CD8-positive, alpha-beta memory T cell (primary cell): ENCODE measurements around the gene SZT2. TPM values are rescaled to one million over a fixed set of nuclear protein-coding genes. Genes with fewer than 3 reads are reported as not detected.

Experiments used
- CTCF ChIA-PET: fragments of 350-600 bp; sonication (Branson Sonifier 250); formaldehyde crosslinking; loops from one replicate; lab custom pipeline; 2021; ENCODE audit warnings: antibody characterized with exemption; lab: Charles Lee
- POLR2A ChIA-PET: fragments of 350-600 bp; sonication (Branson Sonifier 250); formaldehyde crosslinking; loops from one replicate; lab custom pipeline; 2021; ENCODE audit warnings: antibody characterized with exemption; lab: Charles Lee
- DNase-seq, 5 donors: peaks; one replicate each; pipeline versions ENCODE4 v3.0.0 to v3.0.0-alpha.2; 2020 to 2022; ENCODE audit warnings: mixed read lengths in 1 of 5
- H3K27ac ChIP-seq: one replicate; pipeline ENCODE4 v1.7.0; 2013; ENCODE audit warnings: low read depth, mild to moderate bottlenecking, low read length, moderate library complexity
- H3K27me3 ChIP-seq: 2 replicates; pipeline ENCODE4 v1.7.0; 2013; ENCODE audit warnings: low read length, mild to moderate bottlenecking; ENCODE audit not compliant: insufficient read depth, poor library complexity, severe bottlenecking
- H3K36me3 ChIP-seq: 2 replicates; pipeline ENCODE4 v1.7.0; 2013; ENCODE audit warnings: mild to moderate bottlenecking, low read length, moderate library complexity; ENCODE audit not compliant: insufficient read depth
- H3K4me1 ChIP-seq: 2 replicates; pipeline ENCODE4 v1.7.0; 2013; ENCODE audit warnings: mild to moderate bottlenecking, low read length, moderate library complexity; ENCODE audit not compliant: insufficient read depth
- H3K4me3 ChIP-seq: 2 replicates; pipeline ENCODE4 v1.7.0; 2013; ENCODE audit warnings: mild to moderate bottlenecking, low read length
- H3K9me3 ChIP-seq: 2 replicates; pipeline ENCODE4 v1.7.0; 2013; ENCODE audit warnings: mild to moderate bottlenecking, low read length
- H3K27ac Mint-ChIP-seq, 8 donors: one replicate each; pipeline ENCODE4 v1.8.0; 2020 to 2021; ENCODE audit warnings: mixed read lengths in 8 of 8, mild to moderate bottlenecking in 6 of 8, inconsistent platforms in 3 of 8, moderate library complexity in 3 of 8
- H3K27me3 Mint-ChIP-seq, 2 donors: one replicate each; pipeline ENCODE4 v1.8.0; 2020 to 2021; ENCODE audit warnings: mixed read lengths in 2 of 2, mild to moderate bottlenecking in 1 of 2, moderate library complexity in 1 of 2
- H3K36me3 Mint-ChIP-seq, 3 donors: one replicate each; pipeline ENCODE4 v1.8.0; 2020 to 2021; ENCODE audit warnings: mixed read lengths in 3 of 3, inconsistent platforms in 1 of 3, mild to moderate bottlenecking in 1 of 3
- H3K4me1 Mint-ChIP-seq, 3 donors: one replicate each; pipeline ENCODE4 v1.8.0; 2020 to 2021; ENCODE audit warnings: mixed read lengths in 3 of 3, inconsistent platforms in 1 of 3, mild to moderate bottlenecking in 1 of 3
- H3K4me3 Mint-ChIP-seq, 7 donors: one replicate each; pipeline ENCODE4 v1.8.0; 2020 to 2021; ENCODE audit warnings: mixed read lengths in 7 of 7, mild to moderate bottlenecking in 6 of 7, moderate library complexity in 4 of 7, inconsistent platforms in 2 of 7
- H3K9me3 Mint-ChIP-seq, 5 donors: one replicate each; pipeline ENCODE4 v1.8.0; 2020 to 2022; ENCODE audit warnings: mixed read lengths in 5 of 5, mild to moderate bottlenecking in 3 of 5, moderate library complexity in 2 of 5, inconsistent platforms in 1 of 5
- polyA plus RNA-seq: library from polyadenylated mRNA; unstranded; fragments of 300-500 nt; fragmentation: Illumina TruSeq; gene quantifications from one replicate; pipeline ENCODE4 v1.2.3, GENCODE V29; 2021
- total RNA-seq, 2 experiments: library from RNA; stranded (reverse); gene quantifications; one replicate each; pipeline ENCODE4 v1.2.3, GENCODE V29; 2021

SZT2 gene
- total and polyA plus RNA-seq, 3 experiments from 2014 or later, result 7.2 to 35.1 (median 34.4) TPM

DNA sequence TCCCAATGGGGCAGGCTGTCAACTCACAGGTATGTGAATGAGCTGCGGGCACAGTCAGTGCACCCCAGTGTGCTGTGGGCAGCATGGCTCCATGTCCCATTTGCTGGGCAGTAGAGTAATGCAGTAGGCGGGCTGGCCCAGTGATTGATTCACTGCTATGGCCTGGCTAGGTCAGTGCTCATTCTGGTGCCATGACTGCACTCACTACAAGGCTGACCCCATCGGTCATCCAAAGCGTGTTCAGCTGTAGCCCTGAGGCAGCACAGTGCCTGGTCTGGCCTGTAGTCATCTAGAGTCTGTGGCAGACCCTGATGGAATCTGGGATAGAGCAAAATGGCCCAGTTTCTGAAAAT, 56.7 kb downstream of the SZT2 start:
- Mint-ChIP-seq H3K27ac (peak overlapping the region in 1 of 8 donors; percentile 11), H3K9me3 (no peaks in the 10 kb centered on the region), H3K36me3 (peaks cover 0 to 95% (median 28%) of the 10 kb centered on the region in 3 donors), H3K27me3 (no peaks in the 10 kb centered on the region), H3K4me1 (no peaks in the 10 kb centered on the region), H3K4me3 (no peak overlapping the region)
- no peak overlapping the region for H3K4me3 ChIP-seq
- no peaks in the 10 kb centered on the region for H3K4me1 ChIP-seq
- ChIA-PET POLR2A (no interaction called here), CTCF (no interaction called here)
- DNase-seq, result no peak
- peaks cover 71% of the 10 kb centered on the region for H3K36me3 ChIP-seq
- H3K27me3 ChIP-seq, result no peaks in the 10 kb centered on the region
- no peaks in the 10 kb centered on the region for H3K9me3 ChIP-seq
- H3K27ac ChIP-seq, result no peak overlapping the region

DNA sequence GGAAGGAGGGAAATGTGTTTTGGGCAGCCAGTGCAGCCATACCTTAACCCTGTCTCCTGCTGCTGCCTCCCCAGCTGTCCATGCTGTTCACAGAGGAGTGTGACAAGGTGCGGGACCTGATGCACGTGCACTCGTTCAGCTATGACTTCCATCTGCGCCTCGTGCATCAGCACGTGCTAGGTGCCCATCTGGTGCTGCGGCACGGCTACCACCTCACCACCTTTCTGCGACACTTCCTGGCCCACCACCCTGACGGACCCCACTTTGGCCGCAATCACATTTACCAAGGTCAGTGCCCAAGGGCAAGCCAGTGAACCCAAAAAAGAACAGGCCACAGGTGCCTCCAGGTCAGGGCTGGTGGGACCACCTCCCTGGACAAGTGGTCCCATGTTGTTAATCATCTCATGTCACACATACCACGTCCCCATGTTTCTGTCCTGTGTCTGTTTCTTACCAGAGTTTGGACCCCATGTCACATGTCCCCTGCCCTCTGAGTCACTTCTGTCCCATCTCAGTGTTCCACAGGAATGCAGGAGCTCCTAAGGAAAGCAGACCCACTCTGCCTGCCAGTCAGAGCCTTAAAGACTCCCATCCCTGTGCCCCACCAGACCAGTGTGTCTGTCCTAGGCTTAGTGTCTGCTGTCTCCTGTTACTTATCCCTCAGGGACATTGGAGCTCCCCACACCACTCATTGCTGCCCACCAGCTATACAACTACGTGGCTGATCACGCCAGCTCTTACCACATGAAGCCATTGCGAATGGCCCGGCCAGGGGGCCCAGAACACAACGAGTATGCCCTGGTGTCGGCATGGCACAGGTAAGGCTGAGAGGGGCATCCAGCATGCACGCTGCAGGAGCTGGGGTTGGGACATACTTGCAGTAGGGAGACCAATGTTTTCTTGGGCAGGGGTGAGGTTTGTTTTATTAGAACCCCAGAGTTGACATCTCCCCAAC, 57.5 kb downstream of the SZT2 start:
- Histone ChIP-seq H3K9me3 (no peaks in the 10 kb centered on the region), H3K36me3 (peaks cover 66% of the 10 kb centered on the region), H3K27ac (no peak overlapping the region), H3K4me3 (no peak overlapping the region), H3K27me3 (no peaks in the 10 kb centered on the region), H3K4me1 (no peaks in the 10 kb centered on the region)
- Mint-ChIP-seq H3K4me3 (no peak overlapping the region), H3K27me3 (no peaks in the 10 kb centered on the region), H3K27ac (peak overlapping the region in 3 of 8 donors; percentile 9 to 22 (median 11)), H3K4me1 (no peaks in the 10 kb centered on the region), H3K9me3 (no peaks in the 10 kb centered on the region), H3K36me3 (peaks cover 0 to 92% (median 28%) of the 10 kb centered on the region in 3 donors)
- no peak for DNase-seq
- ChIA-PET POLR2A (no interaction called here), CTCF (no interaction called here)

- Histone ChIP-seq H3K9me3 (no peaks in the 10 kb centered on the region), H3K36me3 (peaks cover 60% of the 10 kb centered on the region), H3K27me3 (no peaks in the 10 kb centered on the region), H3K4me3 (no peak overlapping the region), H3K4me1 (no peaks in the 10 kb centered on the region), H3K27ac (no peak overlapping the region)
- Mint-ChIP-seq H3K36me3 (peaks cover 0 to 86% (median 28%) of the 10 kb centered on the region in 3 donors), H3K9me3 (no peaks in the 10 kb centered on the region), H3K4me1 (peaks cover 7 to 9% (median 8%) of the 10 kb centered on the region in 3 donors), H3K27me3 (no peaks in the 10 kb centered on the region), H3K4me3 (peak overlapping the region in 1 of 7 donors; percentile 24), H3K27ac (peak overlapping the region in 1 of 8 donors; percentile 44)
- POLR2A ChIA-PET, result no interaction called here
- DNase-seq, result no peak
- CTCF ChIA-PET, result no interaction called here
Observed at GRCh38 chr1:43447891-43448708, 58.4 kb downstream of the SZT2 start.

DNA sequence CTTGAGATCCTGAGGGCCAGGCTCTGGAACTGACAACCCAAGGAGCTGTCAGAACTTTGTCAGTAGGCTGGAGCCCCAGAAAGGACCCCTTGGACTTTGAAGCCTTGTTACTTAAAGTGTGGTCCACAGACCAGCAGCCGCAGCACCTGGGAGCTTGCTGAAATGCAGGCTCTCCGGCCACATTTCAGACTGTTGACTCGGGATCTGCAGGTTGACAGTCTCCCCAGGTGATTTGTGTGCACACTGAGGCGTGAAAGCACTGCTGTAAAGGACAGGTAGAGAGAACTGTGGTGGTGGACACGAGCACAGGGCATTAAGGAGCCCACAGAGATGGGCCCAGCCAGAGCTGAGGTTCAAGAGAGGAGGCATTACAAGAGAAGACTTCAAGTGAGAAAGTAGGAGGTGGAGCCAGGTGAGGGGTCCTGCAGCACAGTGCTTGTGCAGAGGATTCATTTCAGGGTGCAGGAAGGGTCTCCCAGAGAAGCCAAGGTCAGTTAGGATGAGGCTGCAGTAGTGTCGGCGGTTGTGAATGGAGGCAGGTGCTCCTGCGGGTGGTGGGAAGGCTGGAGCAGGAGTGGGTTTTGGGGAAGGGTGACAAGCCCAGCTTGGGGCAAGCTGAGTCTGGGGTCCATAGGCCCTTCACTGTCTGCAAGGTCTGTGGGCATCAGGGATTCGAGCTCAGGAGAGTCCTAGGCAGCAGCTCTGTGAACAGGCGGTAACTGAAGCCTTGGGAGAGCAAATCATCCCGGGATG, 59.4 kb downstream of the SZT2 start:
- DNase-seq, result no peak
- H3K4me3 ChIP-seq, result no peak overlapping the region
- peaks cover 11 to 14% (median 12%) of the 10 kb centered on the region in 3 donors for H3K4me1 Mint-ChIP-seq
- no peak overlapping the region for H3K27ac ChIP-seq
- H3K27me3 Mint-ChIP-seq, result no peaks in the 10 kb centered on the region
- no peaks in the 10 kb centered on the region for H3K9me3 Mint-ChIP-seq
- peaks cover 50% of the 10 kb centered on the region for H3K36me3 ChIP-seq
- H3K4me3 Mint-ChIP-seq, result peak overlapping the region in 1 of 7 donors; percentile 83
- CTCF ChIA-PET, result no interaction called here
- peak overlapping the region in 3 of 8 donors; percentile 4 to 83 (median 64) for H3K27ac Mint-ChIP-seq
- no peaks in the 10 kb centered on the region for H3K27me3 ChIP-seq
- POLR2A ChIA-PET, result no interaction called here
- peaks cover under 1% of the 10 kb centered on the region for H3K4me1 ChIP-seq
- H3K9me3 ChIP-seq, result no peaks in the 10 kb centered on the region
- peaks cover 0 to 78% (median 26%) of the 10 kb centered on the region in 3 donors for H3K36me3 Mint-ChIP-seq

- DNase-seq, result no peak
- ChIA-PET CTCF (no interaction called here), POLR2A (no interaction called here)
- Histone ChIP-seq H3K4me1 (peaks cover 7% of the 10 kb centered on the region), H3K27ac (no peak overlapping the region), H3K27me3 (no peaks in the 10 kb centered on the region), H3K36me3 (peaks cover 44% of the 10 kb centered on the region), H3K9me3 (no peaks in the 10 kb centered on the region), H3K4me3 (no peak overlapping the region)
- H3K36me3 Mint-ChIP-seq, result peaks cover 0 to 73% (median 24%) of the 10 kb centered on the region in 3 donors
- H3K4me1 Mint-ChIP-seq, result peaks cover 17 to 19% (median 18%) of the 10 kb centered on the region in 3 donors
- H3K4me3 Mint-ChIP-seq, result peak overlapping the region in 1 of 7 donors; percentile 83
- no peaks in the 10 kb centered on the region for H3K9me3 Mint-ChIP-seq
- peaks cover 0 to 3% of the 10 kb centered on the region in 2 donors for H3K27me3 Mint-ChIP-seq
- peak overlapping the region in 2 of 8 donors; percentile 54 to 83 for H3K27ac Mint-ChIP-seq
Observed at GRCh38 chr1:43449708-43450069, 60.0 kb downstream of the SZT2 start.

DNA sequence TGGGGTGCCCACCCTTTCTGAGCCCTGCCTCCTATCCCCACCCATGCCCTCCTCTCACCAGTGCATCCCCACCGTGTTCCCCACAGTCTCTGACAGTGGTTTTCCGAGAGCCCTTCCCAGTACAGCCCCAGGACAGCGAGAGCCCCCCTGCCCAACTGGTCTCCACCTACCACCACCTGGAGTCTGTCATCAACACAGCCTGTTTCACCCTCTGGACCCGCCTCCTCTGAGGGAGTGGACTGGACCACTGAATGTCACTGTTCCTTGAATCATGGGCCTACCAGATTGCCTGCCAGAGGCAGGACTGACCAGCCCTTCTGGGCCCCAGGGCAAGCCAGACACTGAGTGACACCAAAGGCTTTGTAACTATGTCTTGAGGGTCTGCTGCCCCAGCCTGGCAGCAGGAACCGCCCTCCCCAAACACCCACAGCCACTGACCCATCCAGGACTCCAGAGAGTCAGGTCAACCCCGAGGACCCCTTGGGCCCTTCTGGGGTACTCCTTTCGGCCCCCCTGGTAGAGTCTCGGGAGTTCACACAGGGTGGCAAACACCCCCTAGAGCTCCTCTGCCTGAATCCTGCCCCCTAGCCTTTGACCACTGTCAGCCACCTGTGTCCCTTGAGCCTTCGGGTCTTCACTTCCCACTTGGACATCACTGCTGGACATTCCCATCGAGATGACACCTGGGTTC, 60.7 kb downstream of the SZT2 start:
- ChIA-PET POLR2A (no interaction called here), CTCF (no interaction called here)
- DNase-seq, result no peak
- Mint-ChIP-seq H3K4me3 (peak overlapping the region in 2 of 7 donors; percentile 39 to 61), H3K36me3 (peaks cover 0 to 66% (median 21%) of the 10 kb centered on the region in 3 donors), H3K27ac (peak overlapping the region in 5 of 8 donors; percentile 32 to 87 (median 54)), H3K4me1 (peaks cover 19 to 27% (median 19%) of the 10 kb centered on the region in 3 donors), H3K27me3 (peaks cover 0 to 10% of the 10 kb centered on the region in 2 donors), H3K9me3 (no peaks in the 10 kb centered on the region)
- peaks cover 40% of the 10 kb centered on the region for H3K36me3 ChIP-seq
- H3K27me3 ChIP-seq, result peaks cover under 1% of the 10 kb centered on the region
- no peaks in the 10 kb centered on the region for H3K9me3 ChIP-seq
- no peak overlapping the region for H3K4me3 ChIP-seq
- peaks cover 9% of the 10 kb centered on the region for H3K4me1 ChIP-seq
- H3K27ac ChIP-seq, result no peak overlapping the region

DNA sequence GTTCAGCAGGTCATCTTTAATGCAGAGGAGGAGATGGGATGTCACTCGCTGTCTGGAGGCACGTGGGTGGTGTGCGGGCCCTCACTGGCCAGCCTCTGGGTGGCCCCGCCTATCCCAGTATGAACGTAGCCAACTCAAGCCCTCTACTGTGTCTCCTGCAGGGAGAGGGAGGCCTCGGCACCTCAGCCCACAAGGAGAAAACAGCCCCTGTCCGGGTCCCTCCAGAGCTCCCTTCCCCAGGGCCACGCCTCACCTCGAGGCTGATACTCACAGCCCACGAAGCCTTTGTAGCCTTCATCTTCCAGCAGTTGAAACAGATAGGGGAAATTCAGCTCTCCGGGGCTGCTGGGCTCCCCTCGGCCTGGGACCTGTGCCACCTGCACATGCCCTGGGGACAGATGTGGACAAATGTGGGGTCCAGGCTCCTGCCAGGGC, 61.5 kb downstream of the SZT2 start:
- Mint-ChIP-seq H3K4me1 (peaks cover 19 to 27% (median 19%) of the 10 kb centered on the region in 3 donors), H3K36me3 (peaks cover 0 to 58% (median 17%) of the 10 kb centered on the region in 3 donors), H3K27ac (peak overlapping the region in 4 of 8 donors; percentile 9 to 59 (median 34)), H3K9me3 (no peaks in the 10 kb centered on the region), H3K4me3 (peak overlapping the region in 2 of 7 donors; percentile 39 to 65), H3K27me3 (peaks cover 2 to 15% of the 10 kb centered on the region in 2 donors)
- CTCF ChIA-PET, result no interaction called here
- Histone ChIP-seq H3K27me3 (peaks cover 5% of the 10 kb centered on the region), H3K4me3 (no peak overlapping the region), H3K4me1 (peaks cover 9% of the 10 kb centered on the region), H3K9me3 (no peaks in the 10 kb centered on the region), H3K36me3 (peaks cover 32% of the 10 kb centered on the region), H3K27ac (no peak overlapping the region)
- DNase-seq, result no peak
- POLR2A ChIA-PET, result no interaction called here
